Muscle layer of duodenum (tissue), 2 donors: Measurements from ENCODE around the gene VSIG10L2.
"Not testable (repeated sequence)": the region's sequence is repeated elsewhere in the genome, so short reads cannot be mapped to it uniquely, and the experiment has no call there.

Experiments used
- H3K27ac ChIP-seq: one replicate; pipeline ENCODE4 v1.7.0; 2013; ENCODE audit warnings: mild to moderate bottlenecking, low read length
- H3K27me3 ChIP-seq: one replicate; pipeline ENCODE4 v1.7.0; 2013; ENCODE audit warnings: low read depth, mild to moderate bottlenecking, control low read depth, low read length
- H3K36me3 ChIP-seq, 2 donors: one replicate each; pipeline ENCODE4 v1.7.0; 2013; ENCODE audit warnings: low read length in 2 of 2, control low read depth in 1 of 2, mild to moderate bottlenecking in 1 of 2; ENCODE audit not compliant: insufficient read depth in 2 of 2, control insufficient read depth in 1 of 2
- H3K4me1 ChIP-seq, 2 donors: one replicate each; pipeline ENCODE4 v1.7.0; 2013; ENCODE audit warnings: low read length in 2 of 2, mild to moderate bottlenecking in 2 of 2, control low read depth in 1 of 2, moderate library complexity in 1 of 2; ENCODE audit not compliant: insufficient read depth in 2 of 2, control insufficient read depth in 1 of 2
- H3K4me3 ChIP-seq, 2 donors: one replicate each; pipeline ENCODE4 v1.7.0; 2013; ENCODE audit warnings: low read length in 2 of 2, low read depth in 1 of 2, mild to moderate bottlenecking in 1 of 2
- H3K9me3 ChIP-seq, 2 donors: one replicate each; pipeline ENCODE4 v1.7.0; 2013; ENCODE audit warnings: low read length in 2 of 2, control low read depth in 1 of 2, mild to moderate bottlenecking in 1 of 2; ENCODE audit not compliant: control insufficient read depth in 1 of 2
- donor health status: healthy.

VSIG10L2 gene

DNA sequence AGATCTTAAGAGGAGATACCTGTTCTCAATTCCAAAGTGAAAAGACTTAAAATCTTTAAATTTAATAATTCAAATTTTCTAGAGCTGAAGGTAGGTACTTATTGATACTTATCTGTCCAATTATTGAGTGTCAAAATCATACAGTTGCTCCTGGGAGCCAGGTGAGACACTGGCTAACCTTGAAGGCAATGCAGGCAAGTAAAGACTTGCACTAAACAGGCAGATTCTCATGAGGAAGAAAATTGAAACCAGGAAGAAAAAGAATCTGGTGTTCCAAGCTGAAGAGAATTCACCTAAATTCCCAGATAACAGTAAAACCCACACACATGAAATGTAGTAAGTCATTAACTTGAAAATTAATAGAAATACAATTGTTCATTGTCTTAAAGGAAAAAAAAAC, 30.3 kb downstream of the VSIG10L2 start:
- H3K4me3 ChIP-seq, result no peak overlapping the region
- H3K27me3 ChIP-seq, result no peaks in the 10 kb centered on the region
- H3K36me3 ChIP-seq, result peaks cover 5 to 20% of the 10 kb centered on the region in 2 donors
- H3K4me1 ChIP-seq, result no peaks in the 10 kb centered on the region
- H3K9me3 ChIP-seq, result no peaks in the 10 kb centered on the region
- no peak overlapping the region for H3K27ac ChIP-seq

DNA sequence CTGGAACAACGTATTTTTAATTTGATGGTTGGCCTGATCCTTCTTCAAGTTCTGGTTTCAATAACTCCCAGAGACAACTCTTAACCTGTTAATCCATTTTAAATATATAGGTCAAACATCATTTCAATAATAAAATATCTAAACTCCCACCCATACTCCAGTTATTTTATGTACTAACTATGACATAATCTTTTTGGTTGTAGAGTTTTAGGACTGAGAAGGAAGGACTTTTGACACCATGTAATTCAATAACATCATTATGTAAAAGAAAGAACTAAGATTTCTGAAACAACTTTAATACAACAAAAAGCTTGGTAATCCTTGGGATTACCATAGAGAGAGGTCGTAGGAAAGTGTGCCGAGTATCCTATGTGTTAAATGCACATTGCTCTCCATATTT, 31.5 kb downstream of the VSIG10L2 start:
- no peak overlapping the region for H3K4me3 ChIP-seq
- H3K4me1 ChIP-seq, result no peaks in the 10 kb centered on the region
- H3K27ac ChIP-seq, result no peak overlapping the region
- no peaks in the 10 kb centered on the region for H3K27me3 ChIP-seq
- peaks cover 5 to 24% of the 10 kb centered on the region in 2 donors for H3K36me3 ChIP-seq
- no peaks in the 10 kb centered on the region for H3K9me3 ChIP-seq

DNA sequence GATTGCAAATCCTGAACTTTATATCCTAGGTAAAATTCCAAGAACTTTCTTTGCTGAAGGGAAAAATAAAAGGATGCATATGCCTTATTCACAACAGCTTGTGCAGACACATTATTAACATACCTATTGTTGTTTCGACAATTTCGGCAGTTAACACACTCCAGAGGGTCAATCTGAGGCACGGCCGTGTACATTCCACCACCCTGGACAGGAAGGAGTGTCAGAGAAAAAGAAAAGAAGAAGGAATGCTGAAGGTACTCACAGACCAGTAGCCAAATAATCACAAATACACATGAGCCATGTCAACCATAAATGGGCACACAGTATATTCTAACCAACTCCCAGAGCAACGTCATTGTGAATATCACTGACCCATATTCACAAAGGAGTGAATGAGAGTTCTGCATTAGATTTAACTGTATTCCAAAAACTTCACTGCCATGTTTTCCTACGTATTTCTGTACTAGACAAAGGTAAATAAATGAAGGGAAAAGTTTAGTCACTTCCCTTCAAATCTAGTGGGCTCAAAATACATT, 32.4 kb downstream of the VSIG10L2 start:
- Histone ChIP-seq H3K4me3 (no peak overlapping the region), H3K27ac (no peak overlapping the region), H3K27me3 (no peaks in the 10 kb centered on the region), H3K36me3 (peaks cover 6 to 27% of the 10 kb centered on the region in 2 donors), H3K9me3 (no peaks in the 10 kb centered on the region), H3K4me1 (no peaks in the 10 kb centered on the region)

DNA sequence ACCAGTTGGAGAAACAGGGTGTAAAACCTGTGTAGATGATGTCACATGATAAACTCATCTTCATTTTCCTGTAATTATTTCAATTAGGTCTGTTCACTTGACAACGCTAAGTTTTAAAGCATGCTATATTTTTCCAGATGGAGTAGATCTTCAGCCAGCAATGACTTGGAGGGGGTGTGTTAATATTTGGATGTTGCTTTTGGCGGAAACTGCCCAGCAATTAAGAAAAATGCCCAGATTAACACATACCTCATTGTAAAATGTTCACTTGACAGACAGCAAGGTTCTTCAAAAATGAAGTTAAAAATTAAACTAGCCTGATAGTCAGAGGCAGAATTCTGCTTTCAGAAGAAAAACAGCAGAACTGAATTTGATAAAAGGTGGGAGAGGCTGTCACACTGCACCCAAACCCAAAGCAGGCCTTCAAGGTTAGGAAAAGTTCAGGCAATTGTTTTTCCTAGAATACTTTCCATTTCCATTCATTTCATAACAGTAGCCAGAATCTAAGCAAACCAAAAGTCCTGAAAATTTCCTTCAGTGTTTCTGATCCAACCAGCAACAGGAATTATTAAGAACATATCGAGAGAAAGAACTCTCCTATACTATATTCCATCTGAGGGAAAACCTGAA, 33.0 kb downstream of the VSIG10L2 start:
- H3K4me3 ChIP-seq, result no peak overlapping the region
- no peak overlapping the region for H3K27ac ChIP-seq
- H3K4me1 ChIP-seq, result no peaks in the 10 kb centered on the region
- peaks cover 10 to 33% of the 10 kb centered on the region in 2 donors for H3K36me3 ChIP-seq
- no peaks in the 10 kb centered on the region for H3K27me3 ChIP-seq
- no peaks in the 10 kb centered on the region for H3K9me3 ChIP-seq

DNA sequence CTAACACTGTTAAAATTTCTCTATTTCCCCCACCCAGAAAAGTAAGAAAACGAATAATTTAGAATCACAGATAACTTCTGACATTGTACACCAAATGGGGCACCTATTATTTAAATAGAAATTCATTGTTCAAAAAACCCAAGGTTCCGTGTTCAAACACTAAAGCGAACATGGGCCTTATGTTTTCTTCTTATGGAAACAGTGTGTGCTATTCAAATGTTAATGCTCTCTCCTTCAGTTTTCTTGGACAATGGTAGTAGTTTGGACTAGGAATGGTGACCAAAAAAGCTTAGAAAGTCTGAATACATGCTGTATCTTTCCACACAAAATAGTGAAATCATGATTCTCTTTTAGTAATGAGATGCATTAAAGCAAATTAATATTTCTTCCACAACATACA, 33.7 kb downstream of the VSIG10L2 start:
- H3K36me3 ChIP-seq, result peaks cover 10 to 33% of the 10 kb centered on the region in 2 donors
- H3K4me1 ChIP-seq, result no peaks in the 10 kb centered on the region
- no peak overlapping the region for H3K4me3 ChIP-seq
- no peak overlapping the region for H3K27ac ChIP-seq
- H3K27me3 ChIP-seq, result no peaks in the 10 kb centered on the region
- H3K9me3 ChIP-seq, result no peaks in the 10 kb centered on the region

DNA sequence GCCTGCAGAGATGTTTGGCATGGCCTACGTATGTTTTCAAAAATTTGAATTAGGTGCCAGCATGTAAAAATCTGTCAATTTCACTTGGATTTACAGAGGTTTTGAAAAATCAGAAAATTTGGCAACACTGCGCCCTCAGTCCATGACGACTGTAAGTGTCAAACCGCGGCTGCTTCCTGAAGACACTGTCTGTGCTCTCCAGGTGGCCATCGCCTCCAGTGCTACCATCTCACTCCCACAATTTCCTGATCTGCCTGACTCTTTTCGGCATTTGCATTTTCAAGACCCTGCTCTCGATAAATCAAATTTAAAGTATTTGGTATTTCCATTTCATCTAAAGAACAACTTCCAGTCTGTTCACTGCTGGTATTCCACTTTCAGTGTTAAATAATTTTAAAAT, 34.6 kb downstream of the VSIG10L2 start:
- Histone ChIP-seq H3K36me3 (peaks cover 10 to 29% of the 10 kb centered on the region in 2 donors), H3K4me1 (no peaks in the 10 kb centered on the region), H3K27ac (no peak overlapping the region), H3K9me3 (no peaks in the 10 kb centered on the region), H3K4me3 (no peak overlapping the region), H3K27me3 (no peaks in the 10 kb centered on the region)

DNA sequence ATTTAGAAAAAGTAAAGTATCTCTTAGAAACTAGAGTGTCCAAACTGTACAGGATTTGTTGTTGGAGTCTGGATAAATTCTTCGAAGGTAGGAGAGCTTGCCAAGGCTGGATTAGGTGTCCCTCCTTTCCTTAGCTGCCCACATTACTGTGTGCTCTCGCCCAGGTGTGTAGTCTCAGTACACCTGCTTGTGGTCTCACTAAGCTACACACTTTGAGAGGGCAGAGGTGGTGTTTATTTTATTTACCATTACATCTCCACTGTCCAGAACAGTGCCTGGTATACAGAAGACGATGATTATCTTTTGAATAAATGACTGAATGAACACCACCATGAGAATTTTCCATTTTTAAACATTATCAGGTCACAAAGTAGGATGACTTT, 36.5 kb downstream of the VSIG10L2 start:
- H3K4me1 ChIP-seq, result peaks cover 0 to 5% of the 10 kb centered on the region in 2 donors
- no peak overlapping the region for H3K4me3 ChIP-seq
- H3K27me3 ChIP-seq, result no peaks in the 10 kb centered on the region
- no peaks in the 10 kb centered on the region for H3K9me3 ChIP-seq
- no peak overlapping the region for H3K27ac ChIP-seq
- H3K36me3 ChIP-seq, result peaks cover 10 to 25% of the 10 kb centered on the region in 2 donors

DNA sequence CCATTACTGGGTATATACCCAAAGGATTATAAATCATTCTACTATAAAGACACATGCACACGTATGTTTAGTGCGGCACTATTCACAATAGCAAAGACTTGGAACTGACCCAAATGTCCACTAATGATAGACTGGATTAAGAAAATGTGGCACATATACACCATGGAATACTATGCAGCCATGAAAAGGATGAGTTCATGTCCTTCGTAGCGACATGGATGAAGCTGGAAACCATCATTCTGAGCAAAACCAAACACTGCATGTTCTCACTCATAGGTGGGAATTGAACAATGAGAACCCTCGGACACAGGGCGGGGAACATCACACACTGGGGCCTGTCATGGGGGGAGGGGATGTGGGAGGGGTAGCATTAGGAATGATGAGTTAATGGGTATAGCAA, 40.1 kb downstream of the VSIG10L2 start:
- H3K4me1 ChIP-seq, H3K27ac ChIP-seq, H3K27me3 ChIP-seq, H3K4me3 ChIP-seq, H3K9me3 ChIP-seq: not testable (repeated sequence)
- H3K36me3 ChIP-seq, result peaks cover 6 to 21% of the 10 kb centered on the region in 2 donors

DNA sequence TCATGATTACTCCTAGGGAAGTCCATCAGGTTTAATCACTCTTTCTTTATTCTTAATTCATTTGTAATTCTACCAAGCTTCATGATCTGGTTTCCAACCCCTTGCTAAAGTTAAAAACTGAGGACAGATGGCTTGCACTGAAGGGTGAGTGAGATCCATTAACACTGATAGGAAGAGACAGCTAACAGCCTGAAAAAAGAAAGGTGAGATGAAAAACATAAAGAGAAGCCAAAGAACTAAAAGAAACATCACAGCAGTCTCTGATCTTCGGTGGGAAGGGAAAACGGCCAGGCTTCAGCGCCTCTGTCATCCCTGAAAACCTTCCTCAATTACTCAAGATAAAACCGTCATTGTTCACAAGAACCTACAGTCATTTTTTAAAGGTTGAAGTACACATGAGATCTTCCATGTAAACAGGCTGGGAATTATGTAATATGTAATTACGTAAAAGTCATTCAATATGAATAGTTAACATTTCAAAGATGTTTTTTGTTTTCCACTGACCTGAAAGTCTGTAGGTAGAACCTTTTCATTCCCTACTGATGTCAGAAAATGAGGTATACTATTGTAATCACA, 41.3 kb downstream of the VSIG10L2 start:
- Histone ChIP-seq H3K27ac (no peak overlapping the region), H3K9me3 (no peaks in the 10 kb centered on the region), H3K4me3 (no peak overlapping the region), H3K4me1 (peaks cover 0 to 6% of the 10 kb centered on the region in 2 donors), H3K27me3 (no peaks in the 10 kb centered on the region), H3K36me3 (peaks cover 5 to 15% of the 10 kb centered on the region in 2 donors)

DNA sequence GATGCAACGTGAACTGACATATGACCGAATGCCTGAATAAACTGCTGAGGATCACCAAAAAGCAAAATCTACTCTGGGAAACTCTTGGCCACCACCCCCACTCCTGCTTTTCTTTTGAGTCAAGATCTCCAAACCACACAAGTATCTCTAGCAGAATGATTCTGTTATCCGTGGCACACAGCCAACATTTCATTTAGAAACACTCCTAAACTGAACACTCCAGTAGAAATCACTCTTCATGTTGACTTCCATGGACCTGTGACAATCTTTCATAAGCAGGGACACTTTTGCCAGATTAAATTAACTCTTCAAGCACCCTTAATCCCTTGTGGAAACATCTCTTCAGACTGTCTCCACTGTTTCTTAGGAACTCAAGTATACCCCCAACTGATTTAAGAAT, 44.4 kb downstream of the VSIG10L2 start:
- Histone ChIP-seq H3K27me3 (no peaks in the 10 kb centered on the region), H3K27ac (no peak overlapping the region)

DNA sequence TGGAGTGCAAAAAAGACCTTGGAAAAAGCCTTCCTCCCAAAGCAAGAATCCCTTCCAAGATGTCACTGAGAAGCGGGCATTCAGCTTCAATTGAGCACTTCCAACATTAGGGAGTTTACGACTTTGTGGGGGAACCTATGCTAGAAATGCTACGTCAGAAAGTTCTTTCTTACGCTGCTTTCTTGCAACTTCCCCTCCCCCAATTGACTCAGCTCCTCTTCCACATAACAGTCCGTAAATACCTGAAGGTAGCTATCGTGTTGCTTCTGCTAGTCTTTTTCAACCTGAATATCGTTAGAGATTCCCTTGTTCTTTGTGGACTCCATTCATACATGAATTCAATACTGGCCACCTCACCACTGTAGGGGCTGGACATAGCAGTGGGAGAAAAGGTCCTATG, 47.0 kb downstream of the VSIG10L2 start:
- Histone ChIP-seq H3K9me3 (no peaks in the 10 kb centered on the region), H3K4me3 (no peak overlapping the region), H3K27me3 (no peaks in the 10 kb centered on the region), H3K4me1 (no peaks in the 10 kb centered on the region), H3K36me3 (peaks cover 3 to 36% of the 10 kb centered on the region in 2 donors), H3K27ac (no peak overlapping the region)

More for the DNA sequence above, 44.4 kb downstream of the VSIG10L2 start:
- Histone ChIP-seq H3K4me3 (no peak overlapping the region), H3K4me1 (peaks cover 0 to 6% of the 10 kb centered on the region in 2 donors), H3K36me3 (peaks cover 3 to 26% of the 10 kb centered on the region in 2 donors), H3K9me3 (no peaks in the 10 kb centered on the region)

DNA sequence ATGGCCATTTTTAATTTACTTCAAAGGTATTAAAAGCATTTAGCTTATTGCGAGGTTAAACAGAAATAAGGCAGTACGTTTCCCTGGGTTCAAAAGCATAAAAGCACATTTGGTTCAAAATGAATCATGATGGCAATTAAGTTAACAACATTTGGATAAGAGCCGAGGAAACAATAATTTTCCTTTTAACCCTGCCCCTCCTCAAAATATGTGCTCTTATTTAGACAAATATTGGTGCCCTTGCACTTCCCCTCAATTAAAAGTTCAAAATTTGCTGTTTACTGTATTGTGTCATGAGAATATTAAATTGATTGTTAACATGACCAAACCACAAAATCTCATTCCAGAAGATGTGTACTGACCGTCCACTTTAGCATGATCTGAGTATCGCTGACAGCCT, 48.7 kb downstream of the VSIG10L2 start:
- H3K36me3 ChIP-seq, result peaks cover 9 to 46% of the 10 kb centered on the region in 2 donors
- H3K4me1 ChIP-seq, result no peaks in the 10 kb centered on the region
- H3K4me3 ChIP-seq, result no peak overlapping the region

More for the DNA sequence above, 48.7 kb downstream of the VSIG10L2 start:
- Histone ChIP-seq H3K27ac (no peak overlapping the region), H3K27me3 (no peaks in the 10 kb centered on the region), H3K9me3 (no peaks in the 10 kb centered on the region)
